HEK293T (cell line): ENCODE results near the gene SMC5.

Experiments used
- ARNT ChIP-seq: fragments of 450-650 bp; IDR thresholded peaks from 2 replicates; pipeline ENCODE4 v1.6.1; 2017; ENCODE audit warnings: mild to moderate bottlenecking
- BHLHE40 ChIP-seq: fragments of 450-650 bp; IDR thresholded peaks from 2 replicates; pipeline ENCODE4 v1.6.1; 2016; ENCODE audit warnings: mild to moderate bottlenecking, moderate library complexity, borderline replicate concordance
- CTBP1 ChIP-seq: fragments of 450-650 bp; IDR thresholded peaks from 2 replicates; pipeline ENCODE4 v1.6.1; 2016; ENCODE audit warnings: borderline replicate concordance
- ELF4 ChIP-seq: fragments of 450-650 bp; IDR thresholded peaks from 2 replicates; pipeline ENCODE4 v1.6.1; 2017; ENCODE audit warnings: antibody characterized with exemption
- FOXA1 ChIP-seq: fragments of 450-650 bp; IDR thresholded peaks from 2 replicates; pipeline ENCODE4 v1.6.1; 2016; ENCODE audit warnings: mild to moderate bottlenecking
- FOXK2 ChIP-seq: fragments of 450-650 bp; IDR thresholded peaks from 2 replicates; pipeline ENCODE4 v1.6.1; 2016; ENCODE audit warnings: mild to moderate bottlenecking
- FOXM1 ChIP-seq: fragments of 450-650 bp; IDR thresholded peaks from 2 replicates; pipeline ENCODE4 v1.6.1; 2017; ENCODE audit warnings: mild to moderate bottlenecking, borderline replicate concordance
- LEF1 ChIP-seq: fragments of 450-650 bp; IDR thresholded peaks from 2 replicates; pipeline ENCODE4 v1.6.1; 2017; ENCODE audit warnings: mild to moderate bottlenecking, borderline replicate concordance
- NFRKB ChIP-seq: fragments of 450-650 bp; IDR thresholded peaks from 2 replicates; pipeline ENCODE4 v1.6.1; 2016; ENCODE audit warnings: mild to moderate bottlenecking, moderate library complexity
- SP1 ChIP-seq: fragments of 450-650 bp; IDR thresholded peaks from 2 replicates; pipeline ENCODE4 v1.6.1; 2017
- SUZ12 ChIP-seq: fragments of 450-650 bp; IDR thresholded peaks from 2 replicates; pipeline ENCODE4 v1.6.1; 2016; ENCODE audit warnings: mild to moderate bottlenecking
- TARDBP ChIP-seq: fragments of 450-650 bp; IDR thresholded peaks from 2 replicates; pipeline ENCODE4 v1.6.1; 2016
- ZNF384 ChIP-seq: fragments of 450-650 bp; IDR thresholded peaks from 2 replicates; pipeline ENCODE4 v1.6.1; 2016

GRCh38 chr9:70404261-70404660 lies 145.5 kb downstream of the SMC5 start:
- no peak for TF ChIP-seq SP1
- TF ChIP-seq ARNT = no peak
- no peak for TF ChIP-seq FOXA1
- no peak for TF ChIP-seq ZNF384
- no peak for TF ChIP-seq ELF4
- TF ChIP-seq BHLHE40 = no peak
- no peak for TF ChIP-seq NFRKB
- no peak for TF ChIP-seq FOXM1
- no peak for TF ChIP-seq TARDBP
- TF ChIP-seq CTBP1 = no peak
- no peak for TF ChIP-seq SUZ12
- TF ChIP-seq FOXK2 = no peak
- TF ChIP-seq LEF1 = no peak
